Measurements from ENCODE around the gene ZNF423.

DNA sequence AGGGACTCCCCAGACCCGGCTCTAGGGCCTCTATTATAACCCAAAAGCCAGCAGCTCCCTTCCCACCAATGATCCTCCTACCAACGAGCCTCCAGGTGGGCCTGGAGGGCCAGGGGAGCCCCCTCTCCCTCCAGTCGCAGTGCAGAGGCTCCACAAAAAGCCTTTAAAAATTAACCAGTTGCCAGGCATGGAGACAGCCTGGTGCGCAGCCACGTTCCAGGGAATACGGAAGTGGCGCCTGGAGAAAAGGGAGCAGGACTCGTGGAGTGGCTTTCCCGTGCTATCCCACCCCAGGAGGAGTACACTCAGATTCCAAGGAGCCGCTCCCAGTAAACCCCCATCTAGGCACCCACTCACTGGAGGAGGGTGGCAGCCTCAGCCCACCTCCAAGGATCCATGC, 112.3 kb downstream of the ZNF423 start:
- no peak for TF ChIP-seq CTCF (IDR thresholded peaks at IDR 0.05)
- no peak for TF ChIP-seq POLR2A (IDR thresholded peaks at IDR 0.05)
